CD4-positive, alpha-beta T cell treated with Interleukin-6 for 4 hours (primary cell): Measurements from ENCODE around the gene DGCR6L.
"Not testable (repeated sequence)": the region's sequence is repeated elsewhere in the genome, so short reads cannot be mapped to it uniquely, and the experiment has no call there.

Source experiments
- DNase-seq: peaks from one replicate; pipeline ENCODE4 v3.0.0-alpha.2; 2020; ENCODE audit warnings: mixed read lengths

The DGCR6L gene

GRCh38 chr22:20307448-20308447, 12.1 kb downstream of the DGCR6L start:
- not testable (repeated sequence) for DNase-seq

- DNase-seq = not testable (repeated sequence)
These were observed 13.0 kb downstream of the DGCR6L start for GRCh38 chr22:20306646-20307447.

GRCh38 chr22:20305894-20306645, 13.8 kb downstream of the DGCR6L start:
- DNase-seq = no peak

- DNase-seq = not testable (repeated sequence)
These were observed 14.5 kb downstream of the DGCR6L start for GRCh38 chr22:20305230-20305893.

GRCh38 chr22:20304646-20305045, 15.2 kb downstream of the DGCR6L start:
- DNase-seq = no peak

GRCh38 chr22:20303229-20303534, 16.7 kb downstream of the DGCR6L start:
- not testable (repeated sequence) for DNase-seq

- DNase-seq = no peak
These were observed 17.2 kb downstream of the DGCR6L start for GRCh38 chr22:20302438-20303228.

- no peak for DNase-seq
These were observed 20.1 kb downstream of the DGCR6L start for GRCh38 chr22:20299746-20300136.

GRCh38 chr22:20298803-20299745, 20.8 kb downstream of the DGCR6L start:
- DNase-seq = peak; percentile 97

- no peak for DNase-seq
These were observed 21.6 kb downstream of the DGCR6L start for GRCh38 chr22:20298110-20298802.

GRCh38 chr22:20297414-20298109, 22.3 kb downstream of the DGCR6L start:
- DNase-seq = no peak

- no peak for DNase-seq
These were observed 23.3 kb downstream of the DGCR6L start for GRCh38 chr22:20296598-20296997.

GRCh38 chr22:20295262-20296064, 24.4 kb downstream of the DGCR6L start:
- DNase-seq = no peak

GRCh38 chr22:20292673-20293232, 27.1 kb downstream of the DGCR6L start:
- no peak for DNase-seq

- no peak for DNase-seq
These were observed 27.8 kb downstream of the DGCR6L start for GRCh38 chr22:20292108-20292507.

GRCh38 chr22:20291604-20292063, 28.2 kb downstream of the DGCR6L start:
- no peak for DNase-seq

- no peak for DNase-seq
These were observed 28.6 kb downstream of the DGCR6L start for GRCh38 chr22:20291249-20291586.
